IMR-90 (cell line): ENCODE results near the gene HDAC7. TPM values are rescaled to one million over a fixed set of nuclear protein-coding genes. Genes with fewer than 3 reads are reported as not detected.

ENCODE experiments used
- ATAC-seq: fragments of 200-7000 bp; cut with Tn5 transposase; 2 replicates; pipeline ENCODE4 v1.9.1; 2020; ENCODE audit warnings: low read depth, mild to moderate bottlenecking, moderate library complexity
- BruUV-seq: library from RNA; stranded (reverse); fragments of 400-500 nt; replicated peaks from 2 replicates; lab custom pipeline; 2021; lab: Mats Ljungman, UMichigan
- CTCF ChIA-PET: fragments of 300-600 bp; formaldehyde crosslinking; extraction: SDS; loops from one replicate; lab custom pipeline; 2021; ENCODE audit warnings: antibody characterized with exemption; lab: Yijun Ruan, JAX
- POLR2A ChIA-PET: fragments of 300-600 bp; sonication (Branson Sonifier 250); formaldehyde crosslinking; loops from one replicate; lab custom pipeline; 2022; ENCODE audit warnings: antibody characterized with exemption; ENCODE audit not compliant: unreplicated experiment; lab: Charles Lee
- DNase-seq: peaks from one replicate; pipeline ENCODE4 v3.0.0; 2013
- H2AFZ ChIP-seq: replicated peaks from 2 replicates; pipeline ENCODE3; 2013; ENCODE audit warnings: low read length, mild to moderate bottlenecking; ENCODE audit not compliant: poor library complexity
- H2AK5ac ChIP-seq: 2 replicates; pipeline ENCODE4 v1.6.1; 2013; ENCODE audit warnings: low read depth, low read length, inconsistent platforms
- H2AK9ac ChIP-seq: replicated peaks from 2 replicates; pipeline ENCODE3; 2013; ENCODE audit warnings: mild to moderate bottlenecking, low read depth, low read length, moderate library complexity; ENCODE audit not compliant: poor library complexity
- H2BK120ac ChIP-seq: 2 replicates; pipeline ENCODE4 v1.6.1; 2013; ENCODE audit warnings: low read depth, low read length, inconsistent platforms
- H2BK15ac ChIP-seq: 3 replicates; pipeline ENCODE4 v1.6.1; 2013; ENCODE audit warnings: low read depth, low read length, inconsistent platforms
- H2BK20ac ChIP-seq: 2 replicates; pipeline ENCODE4 v1.6.1; 2013; ENCODE audit warnings: low read depth, mild to moderate bottlenecking, inconsistent platforms, low read length, moderate library complexity
- H2BK5ac ChIP-seq: 2 replicates; pipeline ENCODE4 v1.6.1; 2013; ENCODE audit warnings: mild to moderate bottlenecking, low read depth, low read length, inconsistent platforms; ENCODE audit not compliant: poor library complexity, severe bottlenecking
- H3K14ac ChIP-seq: replicated peaks from 2 replicates; pipeline ENCODE4 v1.6.1; 2013; ENCODE audit warnings: low read depth, low read length, inconsistent platforms
- H3K18ac ChIP-seq: 2 replicates; pipeline ENCODE4 v1.6.1; 2013; ENCODE audit warnings: low read depth, low read length, control low read depth
- H3K23ac ChIP-seq: 2 replicates; pipeline ENCODE4 v1.6.1; 2013; ENCODE audit warnings: low read depth, low read length, inconsistent platforms
- H3K27ac ChIP-seq: 2 replicates; pipeline ENCODE4 v1.5.1; 2013; ENCODE audit warnings: mild to moderate bottlenecking, control low read depth, low read length; ENCODE audit not compliant: insufficient read depth
- H3K27me3 ChIP-seq: 2 replicates; pipeline ENCODE4 v1.6.1; 2013; ENCODE audit warnings: low read length; ENCODE audit not compliant: control insufficient read depth, insufficient read depth
- H3K36me3 ChIP-seq: 2 replicates; pipeline ENCODE4 v1.6.1; 2013; ENCODE audit warnings: low read length, mixed read lengths; ENCODE audit not compliant: control insufficient read depth, insufficient read depth
- H3K4ac ChIP-seq: 2 replicates; pipeline ENCODE4 v1.6.1; 2013; ENCODE audit warnings: low read depth, low read length, inconsistent platforms
- H3K4me1 ChIP-seq: 2 replicates; pipeline ENCODE4 v1.6.1; 2013; ENCODE audit warnings: low read length, mixed read lengths; ENCODE audit not compliant: control insufficient read depth, insufficient read depth
- H3K4me2 ChIP-seq: 2 replicates; pipeline ENCODE4 v1.6.1; 2013; ENCODE audit warnings: low read depth, mild to moderate bottlenecking, control low read depth, low read length, moderate library complexity
- H3K4me3 ChIP-seq: 2 replicates; pipeline ENCODE4 v1.5.1; 2013; ENCODE audit warnings: low read depth, mild to moderate bottlenecking, control low read depth, low read length, moderate library complexity; ENCODE audit not compliant: insufficient read depth
- H3K56ac ChIP-seq: 2 replicates; pipeline ENCODE4 v1.6.1; 2013; ENCODE audit warnings: low read length, inconsistent platforms; ENCODE audit not compliant: insufficient read depth; ENCODE audit errors: extremely low read depth
- H3K79me1 ChIP-seq, 2 experiments: 2 replicates each; pipeline ENCODE4 v1.6.1; 2013; ENCODE audit warnings: low read length in 2 of 2, inconsistent platforms in 1 of 2, low read depth in 1 of 2
- H3K9ac ChIP-seq: 2 replicates; pipeline ENCODE4 v1.6.1; 2013; ENCODE audit warnings: low read depth, low read length, control low read depth
- H3K9me1 ChIP-seq: 2 replicates; pipeline ENCODE4 v1.6.1; 2013; ENCODE audit warnings: low read length, inconsistent platforms; ENCODE audit not compliant: insufficient read depth
- H3K9me3 ChIP-seq: 2 replicates; pipeline ENCODE4 v1.6.1; 2013; ENCODE audit warnings: low read length; ENCODE audit not compliant: control insufficient read depth, insufficient read depth
- H4K20me1 ChIP-seq: 2 replicates; pipeline ENCODE4 v1.6.1; 2013; ENCODE audit warnings: low read length, inconsistent platforms; ENCODE audit not compliant: insufficient read depth
- H4K5ac ChIP-seq: 2 replicates; pipeline ENCODE4 v1.6.1; 2013; ENCODE audit warnings: mild to moderate bottlenecking, low read depth, low read length, control low read depth
- H4K8ac ChIP-seq, 2 experiments: 2 replicates each; pipeline ENCODE4 v1.6.1; 2013; ENCODE audit warnings: low read depth in 2 of 2, low read length in 2 of 2, control low read depth in 1 of 2, inconsistent platforms in 1 of 2
- H4K91ac ChIP-seq: 2 replicates; pipeline ENCODE4 v1.6.1; 2013; ENCODE audit warnings: low read depth, low read length, inconsistent platforms; ENCODE audit not compliant: insufficient read depth
- BHLHE40 ChIP-seq: fragments of 150-350 bp; IDR thresholded peaks from 2 replicates; pipeline ENCODE4 v1.6.1; 2016; ENCODE audit warnings: mild to moderate bottlenecking, low read depth, low read length
- FOS ChIP-seq: fragments of 150-350 bp; IDR thresholded peaks from 2 replicates; pipeline ENCODE4 v1.6.1; 2016; ENCODE audit warnings: low read depth, low read length
- MAFK ChIP-seq: IDR thresholded peaks from 2 replicates; pipeline ENCODE4 v1.6.1; 2012; ENCODE audit warnings: low read depth, low read length, improper control_type of control experiment
- POLR2A ChIP-seq: IDR thresholded peaks from 2 replicates; pipeline ENCODE4 v1.6.1; 2012; ENCODE audit warnings: mild to moderate bottlenecking, low read depth, low read length
- RCOR1 ChIP-seq: IDR thresholded peaks from 2 replicates; pipeline ENCODE4 v1.6.1; 2012; ENCODE audit warnings: mild to moderate bottlenecking, low read length, improper control_type of control experiment; ENCODE audit not compliant: insufficient replicate concordance
- RFX5 ChIP-seq: IDR thresholded peaks from 2 replicates; pipeline ENCODE4 v1.8.0; 2012; ENCODE audit warnings: low read depth, mild to moderate bottlenecking, low read length, moderate library complexity
- SMC3 ChIP-seq: fragments of 150-350 bp; IDR thresholded peaks from 2 replicates; pipeline ENCODE4 v1.6.1; 2016; ENCODE audit warnings: low read depth, mild to moderate bottlenecking, antibody characterized with exemption, low read length, moderate library complexity
- WGBS, 2 experiments: methylation state at CpG; one replicate each; pipeline versions ENCODE4 v1.1.5 to v1.1.7; 2013; ENCODE audit warnings: missing lambda C conversion rate in 2 of 2; ENCODE audit not compliant: insufficient read length in 1 of 2; ENCODE audit errors: extremely low coverage in 2 of 2; 5-methylcytosine and 5-hydroxymethylcytosine counted together
- dilution Hi-C: fragments of 300-500 bp; cut with HindIII; formaldehyde crosslinking; loops from one replicate; pipeline ENCODE4 v1.14.3; 2018; ENCODE audit warnings: low sequenced_read_pairs; ENCODE audit not compliant: unreplicated experiment
- in situ Hi-C: fragments of 300-500 bp; cut with MboI; formaldehyde crosslinking; loops from 3 replicates; pipeline ENCODE4 v1.14.3; 2019; ENCODE audit warnings: low sequenced_read_pairs, inconsistent platforms, mixed read lengths
- intact Hi-C: fragments of 100-400 bp; cut with micrococcal nuclease; formaldehyde crosslinking; loops from 2 replicates; pipeline ENCODE4 v1.10.0; 2022
- polyA plus RNA-seq, 3 experiments: library from polyadenylated mRNA; depleted of rRNA; stranded (reverse); fragments of >200 nt; gene quantifications; 2 replicates each; pipeline ENCODE4 v1.2.3, GENCODE V29; 2012; ENCODE audit warnings: low replicate concordance in 1 of 3
- total RNA-seq: library from RNA; depleted of rRNA; stranded (reverse); fragments of >200 nt; gene quantifications from 2 replicates; pipeline ENCODE4 v1.2.3, GENCODE V29; 2012

Gene HDAC7
- total and polyA plus RNA-seq, 2 of the 4 experiments (the other 2 are of a cell fraction), result 10.4 to 64.7 TPM

DNA sequence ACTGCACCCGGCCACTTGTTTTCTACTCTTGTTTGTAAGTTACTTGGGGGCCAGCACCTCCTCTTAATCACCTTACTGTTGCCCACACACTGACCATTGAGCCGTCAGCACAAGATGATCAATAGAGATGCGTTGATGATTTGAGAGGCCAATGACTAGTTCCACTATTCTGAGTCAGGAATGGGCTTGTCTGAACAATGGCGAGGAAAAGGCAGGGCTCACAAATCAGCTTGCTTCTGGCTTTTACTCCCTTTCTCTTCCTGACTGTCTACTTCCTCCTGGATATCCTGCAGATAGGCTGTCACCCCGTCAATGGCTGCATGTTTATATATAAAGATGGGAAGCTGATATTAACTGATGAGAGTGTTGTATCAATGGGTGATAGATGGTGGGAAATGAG is 29.1 kb upstream of the HDAC7 start:
- Histone ChIP-seq H2BK5ac (no peak overlapping the region), H2BK15ac (no peak overlapping the region), H3K4ac (no peak overlapping the region), H3K27me3 (no peaks in the 10 kb centered on the region), H2AFZ (no peak overlapping the region), H4K8ac (no peak overlapping the region), H3K18ac (no peak overlapping the region), H2AK9ac (no peak overlapping the region), H3K36me3 (0 out of 2 replicates have a peak, but pooled peaks cover 4% of the 10 kb centered on the region), H3K56ac (no peak overlapping the region), H4K91ac (no peak overlapping the region), H3K4me3 (no peak overlapping the region), H3K9me1 (peaks cover 16% of the 10 kb centered on the region), H4K5ac (no peak overlapping the region), H4K20me1 (no peaks in the 10 kb centered on the region; the same call in 1 of the 2 replicates), H3K4me1 (peaks cover 21% of the 10 kb centered on the region), H3K9me3 (no peaks in the 10 kb centered on the region), H3K27ac (no peak overlapping the region), H2BK20ac (no peak overlapping the region), H3K9ac (no peak overlapping the region), H3K79me1 (peaks cover 0 to 12% of the 10 kb centered on the region in 2 experiments; a peak in 1 of 4 replicates), H3K14ac (no peak overlapping the region), H3K4me2 (no peak overlapping the region), H2AK5ac (no peak overlapping the region), H3K23ac (no peak overlapping the region), H2BK120ac (no peak overlapping the region)
- ATAC-seq (no peak), DNase-seq (no peak)
- ChIA-PET CTCF (no interaction called here), POLR2A (no interaction called here)
- in situ Hi-C loops, result no loop called here
- intact Hi-C loops, result no loop called here
- no peak for TF ChIP-seq RFX5
- TF ChIP-seq POLR2A, result no peak
- no peak for TF ChIP-seq MAFK
- no peak for TF ChIP-seq BHLHE40
- TF ChIP-seq FOS, result no peak
- no peak for TF ChIP-seq RCOR1
- no peak for TF ChIP-seq SMC3
- 74% methylated on average over 3 of the region's 5 CpGs; no CpG with 5 or more reads in 1 of the 2 experiments for WGBS, 2 experiments
- BruUV-seq, result no TSS peak
- dilution Hi-C loops, result loop anchor here (10.0 kb wide), 1 partner anchor 64 kb away; no protein-coding TSS in a partner anchor
